Hematopoietic multipotent progenitor cell treated with erythropoietin and hydrocortisone succinate and interleukin-3 and kit ligand, for 17 days (in vitro differentiated cells): ENCODE results near the gene DIAPH2.

Experiments used
- DNase-seq: peaks from one replicate; pipeline ENCODE4 v3.0.0-alpha.2; 2015; ENCODE audit warnings: low spot score

Gene DIAPH2

GRCh38 chrX:97594646-97595224 lies 910.1 kb downstream of the DIAPH2 start:
- DNase-seq = no peak

- no peak for DNase-seq
These were observed 913.3 kb downstream of the DIAPH2 start for GRCh38 chrX:97597954-97598353.

- DNase-seq = no peak
These were observed 918.0 kb downstream of the DIAPH2 start for GRCh38 chrX:97602465-97603258.

GRCh38 chrX:97605271-97605670 lies 920.6 kb downstream of the DIAPH2 start:
- DNase-seq = no peak

- no peak for DNase-seq
These were observed 924.7 kb downstream of the DIAPH2 start for GRCh38 chrX:97609357-97609756.

GRCh38 chrX:97609938-97610337 lies 925.3 kb downstream of the DIAPH2 start:
- no peak for DNase-seq

- DNase-seq = no peak
These were observed 932.4 kb downstream of the DIAPH2 start for GRCh38 chrX:97616883-97617530.

- no peak for DNase-seq
These were observed 934.9 kb downstream of the DIAPH2 start for GRCh38 chrX:97619499-97619898.

- no peak for DNase-seq
These were observed 937.5 kb downstream of the DIAPH2 start for GRCh38 chrX:97622111-97622510.

- DNase-seq = no peak
These were observed 943.7 kb downstream of the DIAPH2 start for GRCh38 chrX:97628326-97628725.

GRCh38 chrX:97628807-97629596 lies 944.4 kb downstream of the DIAPH2 start:
- DNase-seq = no peak

- no peak for DNase-seq
These were observed 944.9 kb downstream of the DIAPH2 start for GRCh38 chrX:97629597-97629985.

- no peak for DNase-seq
These were observed 949.2 kb downstream of the DIAPH2 start for GRCh38 chrX:97633798-97634197.

GRCh38 chrX:97636473-97637140 lies 952.0 kb downstream of the DIAPH2 start:
- DNase-seq = no peak

- DNase-seq = no peak
These were observed 952.6 kb downstream of the DIAPH2 start for GRCh38 chrX:97637289-97637688.

GRCh38 chrX:97638621-97639020 lies 954.0 kb downstream of the DIAPH2 start:
- DNase-seq = no peak

- DNase-seq = no peak
These were observed 954.9 kb downstream of the DIAPH2 start for GRCh38 chrX:97639526-97639925.
